MCF 10A (cell line): ENCODE measurements around the gene PTGR3. TPM values are rescaled to one million over a fixed set of nuclear protein-coding genes. Genes with fewer than 3 reads are reported as not detected.

Source experiments
- BruUV-seq: library from RNA; stranded (reverse); fragments of 400-500 nt; replicated peaks from 2 replicates; lab custom pipeline; 2021; lab: Mats Ljungman, UMichigan
- CTCF ChIA-PET: fragments of 300-600 bp; sonication (Branson Sonifier 250); formaldehyde crosslinking; extraction: SDS; loops from one replicate; lab custom pipeline; 2021; ENCODE audit warnings: antibody characterized with exemption, inconsistent platforms; lab: Yijun Ruan, JAX
- POLR2A ChIA-PET: fragments of 300-600, 350-650 bp; sonication (Branson Sonifier 250); formaldehyde crosslinking; extraction: SDS; loops from one replicate; lab custom pipeline; 2020; ENCODE audit warnings: antibody characterized with exemption, inconsistent platforms; lab: Yijun Ruan, JAX
- DNase-seq: peaks from one replicate; pipeline ENCODE4 v3.0.0-alpha.2; 2018; ENCODE audit not compliant: unreplicated experiment
- H3K27ac Mint-ChIP-seq: one replicate; pipeline ENCODE4 v1.8.0; 2022; ENCODE audit warnings: mild to moderate bottlenecking, low read depth, mixed read lengths; ENCODE audit not compliant: unreplicated experiment
- H3K27me3 Mint-ChIP-seq: one replicate; pipeline ENCODE4 v1.8.0; 2022; ENCODE audit warnings: mixed read lengths; ENCODE audit not compliant: insufficient read depth, unreplicated experiment
- H3K36me3 Mint-ChIP-seq: one replicate; pipeline ENCODE4 v1.8.0; 2022; ENCODE audit warnings: mild to moderate bottlenecking, moderate library complexity, mixed read lengths; ENCODE audit not compliant: insufficient read depth, unreplicated experiment
- H3K4me1 Mint-ChIP-seq: one replicate; pipeline ENCODE4 v1.8.0; 2022; ENCODE audit warnings: mixed read lengths; ENCODE audit not compliant: insufficient read depth, unreplicated experiment
- H3K4me3 Mint-ChIP-seq: one replicate; pipeline ENCODE4 v1.8.0; 2022; ENCODE audit warnings: mild to moderate bottlenecking, moderate library complexity, mixed read lengths; ENCODE audit not compliant: unreplicated experiment
- H3K9me3 Mint-ChIP-seq: one replicate; pipeline ENCODE4 v1.8.0; 2022; ENCODE audit warnings: mixed read lengths; ENCODE audit not compliant: unreplicated experiment
- intact Hi-C: fragments of 100-400 bp; cut with micrococcal nuclease; formaldehyde crosslinking; loops from 2 replicates; pipeline ENCODE4 v1.14.1; 2022
- total RNA-seq: library from RNA; stranded (reverse); gene quantifications from 2 replicates; pipeline ENCODE4 v1.2.3, GENCODE V29; 2022
- TF ChIP-seq, protein P1 (sequence below): fragments of 200-600 bp; IDR thresholded peaks from one replicate; pipeline ENCODE4 v1.8.0; 2022; ENCODE audit warnings: antibody characterized with exemption, mild to moderate bottlenecking; ENCODE audit not compliant: unreplicated experiment

Gene PTGR3
- total RNA-seq, 1 experiment from 2014 or later = 20.6 TPM

DNA sequence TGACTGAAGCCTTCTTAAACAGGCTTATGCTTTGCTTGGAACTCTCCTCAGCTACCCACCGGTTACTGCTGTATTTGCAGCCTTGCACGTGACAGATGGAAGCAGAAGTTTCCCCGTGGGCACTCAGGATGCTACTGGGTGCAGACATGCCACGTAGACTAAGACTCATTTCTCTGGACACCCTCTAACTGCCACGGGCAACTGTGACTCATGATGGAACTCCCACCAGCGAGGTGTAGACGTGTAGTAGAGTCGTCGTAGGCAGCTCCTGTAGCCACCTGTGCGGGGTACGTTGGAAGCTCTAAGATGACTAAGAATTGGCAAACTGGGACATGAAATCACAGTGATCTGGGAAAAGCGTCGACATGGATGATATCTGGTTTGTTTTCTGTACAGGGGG lies 29.2 kb upstream of the PTGR3 start:
- intact Hi-C loops = no loop called here
- Mint-ChIP-seq H3K27ac (no peak overlapping the region), H3K9me3 (no peaks in the 10 kb centered on the region), H3K27me3 (no peaks in the 10 kb centered on the region), H3K4me3 (no peak overlapping the region), H3K36me3 (peaks cover 7% of the 10 kb centered on the region), H3K4me1 (no peaks in the 10 kb centered on the region)
- no peak for DNase-seq
- ChIA-PET POLR2A (interaction anchor here (0.8 kb wide), 1 partner anchor 17 kb away, joined by 3 read pairs; no protein-coding TSS in a partner anchor), CTCF (interaction anchor here (0.6 kb wide), 2 partner anchors 1018 to 1571 kb away, joined by 3 to 4 read pairs; no protein-coding TSS in a partner anchor)
- BruUV-seq = no TSS peak
- TF ChIP-seq, protein P1, sequence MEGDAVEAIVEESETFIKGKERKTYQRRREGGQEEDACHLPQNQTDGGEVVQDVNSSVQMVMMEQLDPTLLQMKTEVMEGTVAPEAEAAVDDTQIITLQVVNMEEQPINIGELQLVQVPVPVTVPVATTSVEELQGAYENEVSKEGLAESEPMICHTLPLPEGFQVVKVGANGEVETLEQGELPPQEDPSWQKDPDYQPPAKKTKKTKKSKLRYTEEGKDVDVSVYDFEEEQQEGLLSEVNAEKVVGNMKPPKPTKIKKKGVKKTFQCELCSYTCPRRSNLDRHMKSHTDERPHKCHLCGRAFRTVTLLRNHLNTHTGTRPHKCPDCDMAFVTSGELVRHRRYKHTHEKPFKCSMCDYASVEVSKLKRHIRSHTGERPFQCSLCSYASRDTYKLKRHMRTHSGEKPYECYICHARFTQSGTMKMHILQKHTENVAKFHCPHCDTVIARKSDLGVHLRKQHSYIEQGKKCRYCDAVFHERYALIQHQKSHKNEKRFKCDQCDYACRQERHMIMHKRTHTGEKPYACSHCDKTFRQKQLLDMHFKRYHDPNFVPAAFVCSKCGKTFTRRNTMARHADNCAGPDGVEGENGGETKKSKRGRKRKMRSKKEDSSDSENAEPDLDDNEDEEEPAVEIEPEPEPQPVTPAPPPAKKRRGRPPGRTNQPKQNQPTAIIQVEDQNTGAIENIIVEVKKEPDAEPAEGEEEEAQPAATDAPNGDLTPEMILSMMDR = no peak

DNA sequence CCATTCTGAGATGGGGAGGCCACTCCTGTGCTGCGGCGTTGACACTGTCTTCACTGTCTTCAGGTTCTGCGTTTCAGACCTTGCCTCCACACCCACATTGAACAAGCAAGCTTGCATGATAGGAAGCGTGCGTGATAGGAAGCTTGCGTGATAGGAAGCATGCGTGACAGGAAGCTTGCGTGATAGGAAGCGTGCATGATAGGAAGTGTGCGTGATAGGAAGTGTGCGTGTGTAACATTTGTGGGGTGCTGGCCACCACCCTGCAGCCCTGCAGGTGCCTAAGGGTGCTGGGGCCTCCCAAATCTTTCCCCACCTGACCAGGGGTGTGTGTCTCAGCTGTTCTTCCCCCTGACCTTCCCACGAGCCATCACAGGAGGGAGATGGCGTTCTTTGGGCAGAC lies 27.0 kb upstream of the PTGR3 start:
- Mint-ChIP-seq H3K4me3 (no peak overlapping the region), H3K27me3 (no peaks in the 10 kb centered on the region)
- CTCF ChIA-PET = interaction anchor here (0.6 kb wide), 1 partner anchor 28 kb away, joined by 3 read pairs; no protein-coding TSS in a partner anchor

DNA sequence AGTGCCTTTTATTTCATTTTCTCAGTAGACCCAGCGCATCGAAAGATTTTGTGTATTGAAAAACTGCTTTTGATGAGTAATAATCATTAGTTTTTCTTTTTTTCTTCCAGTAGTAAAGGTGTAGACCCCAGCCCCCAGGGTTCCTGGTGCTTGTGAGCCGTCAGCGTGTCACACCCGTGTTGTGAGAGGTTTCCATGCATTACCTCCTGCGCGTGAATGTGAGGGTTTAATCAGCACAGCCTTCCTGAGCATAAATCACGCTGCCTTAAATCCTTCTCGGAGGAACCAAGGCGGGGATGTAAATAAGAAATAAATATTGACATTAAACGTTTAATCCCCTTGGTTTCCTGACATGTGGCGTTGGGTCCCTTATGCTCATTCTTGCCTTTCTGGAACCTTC lies 26.0 kb upstream of the PTGR3 start:
- POLR2A ChIA-PET = no interaction called here
- BruUV-seq = no TSS peak
- CTCF ChIA-PET = no interaction called here
- Mint-ChIP-seq H3K27me3 (no peaks in the 10 kb centered on the region), H3K9me3 (no peaks in the 10 kb centered on the region), H3K4me3 (no peak overlapping the region), H3K36me3 (peaks cover 7% of the 10 kb centered on the region), H3K4me1 (no peaks in the 10 kb centered on the region), H3K27ac (no peak overlapping the region)
- TF ChIP-seq, protein P1 = no peak
- intact Hi-C loops = no loop called here
- no peak for DNase-seq

More for the DNA sequence above, 27.0 kb upstream of the PTGR3 start:
- H3K36me3 Mint-ChIP-seq = peaks cover 7% of the 10 kb centered on the region
- POLR2A ChIA-PET = no interaction called here
- intact Hi-C loops = no loop called here
- H3K4me1 Mint-ChIP-seq = no peaks in the 10 kb centered on the region
- TF ChIP-seq, protein P1 = no peak
- BruUV-seq = no TSS peak
- no peak overlapping the region for H3K27ac Mint-ChIP-seq
- DNase-seq = no peak
- no peaks in the 10 kb centered on the region for H3K9me3 Mint-ChIP-seq

DNA sequence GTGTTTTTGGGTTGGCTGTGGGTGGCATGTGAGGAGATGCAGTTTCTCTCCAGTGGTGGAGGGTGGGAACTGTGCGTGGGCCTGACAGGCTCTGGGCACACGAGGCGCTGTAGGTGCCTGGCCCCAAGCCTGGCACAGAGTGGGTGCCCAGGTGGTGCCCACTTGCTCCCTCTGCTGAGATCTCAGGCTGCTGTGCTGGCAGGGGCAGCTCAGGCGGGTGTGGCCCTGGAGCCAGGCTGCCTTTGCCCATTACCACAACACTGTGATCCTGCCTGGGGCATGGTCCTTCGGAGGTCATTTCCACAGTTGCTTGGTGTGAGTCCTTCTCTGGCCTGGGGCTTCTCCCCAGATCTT lies 22.1 kb upstream of the PTGR3 start:
- intact Hi-C loops = no loop called here
- CTCF ChIA-PET = no interaction called here
- no peaks in the 10 kb centered on the region for H3K9me3 Mint-ChIP-seq
- TF ChIP-seq, protein P1 = no peak
- peaks cover 5% of the 10 kb centered on the region for H3K4me1 Mint-ChIP-seq
- BruUV-seq = no TSS peak
- no peak for DNase-seq
- no peak overlapping the region for H3K27ac Mint-ChIP-seq
- POLR2A ChIA-PET = interaction anchor here (3.0 kb wide), 1 partner anchor 21 kb away, joined by 9 read pairs; the partner anchor contains the start of genes PTGR3 and TSHZ1
- no peak overlapping the region for H3K4me3 Mint-ChIP-seq
- H3K36me3 Mint-ChIP-seq = peaks cover 11% of the 10 kb centered on the region
- no peaks in the 10 kb centered on the region for H3K27me3 Mint-ChIP-seq
